GM12873 (cell line): ENCODE measurements around the gene PDK3.

Source experiments
- TF ChIP-seq, protein P1 (sequence below): IDR thresholded peaks from 2 replicates; pipeline ENCODE4 v1.5.1; 2012; ENCODE audit warnings: low read depth, mild to moderate bottlenecking, moderate library complexity, low read length, control low read depth; ENCODE audit not compliant: insufficient read depth; ENCODE audit errors: missing control alignments

PDK3 gene

DNA sequence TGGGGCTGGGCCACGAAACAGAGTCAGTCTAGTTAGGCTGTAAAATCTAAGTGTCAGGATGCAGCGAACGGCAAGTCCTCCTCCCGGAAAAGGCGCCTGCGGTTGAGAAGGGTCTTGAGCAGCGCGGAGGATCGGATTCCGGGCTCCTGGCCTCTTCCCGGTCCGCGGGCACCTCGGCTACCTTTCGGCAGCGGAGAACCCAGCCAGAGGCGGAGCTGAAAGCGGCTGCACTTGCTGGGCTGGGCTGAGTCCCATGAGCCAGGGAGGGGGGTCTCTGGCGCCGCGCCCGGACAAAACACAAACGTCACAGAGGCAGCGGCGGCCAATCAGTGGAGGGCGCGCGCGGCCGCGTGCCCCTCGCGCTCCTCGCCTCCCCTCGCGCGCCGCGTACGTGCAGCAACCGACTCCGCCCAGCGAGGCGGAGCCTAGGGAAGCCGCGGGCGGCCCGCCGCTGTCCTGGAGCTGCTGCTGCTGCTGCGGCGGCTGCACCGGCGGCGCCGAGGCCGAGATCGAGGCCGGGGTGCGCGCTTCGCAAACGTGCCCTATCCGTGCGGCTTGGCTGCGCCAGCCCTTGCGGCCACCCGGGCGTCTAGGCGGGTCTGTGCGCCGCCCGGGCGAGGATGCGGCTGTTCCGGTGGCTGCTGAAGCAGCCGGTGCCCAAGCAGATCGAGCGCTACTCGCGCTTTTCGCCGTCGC lies at the start of gene PDK3:
Gene PDK3 (plus strand): TSS at position 451 of the 696 bp plus-strand sequence. CDS start 170 bp downstream, at position 621.
- TF ChIP-seq, protein P1, sequence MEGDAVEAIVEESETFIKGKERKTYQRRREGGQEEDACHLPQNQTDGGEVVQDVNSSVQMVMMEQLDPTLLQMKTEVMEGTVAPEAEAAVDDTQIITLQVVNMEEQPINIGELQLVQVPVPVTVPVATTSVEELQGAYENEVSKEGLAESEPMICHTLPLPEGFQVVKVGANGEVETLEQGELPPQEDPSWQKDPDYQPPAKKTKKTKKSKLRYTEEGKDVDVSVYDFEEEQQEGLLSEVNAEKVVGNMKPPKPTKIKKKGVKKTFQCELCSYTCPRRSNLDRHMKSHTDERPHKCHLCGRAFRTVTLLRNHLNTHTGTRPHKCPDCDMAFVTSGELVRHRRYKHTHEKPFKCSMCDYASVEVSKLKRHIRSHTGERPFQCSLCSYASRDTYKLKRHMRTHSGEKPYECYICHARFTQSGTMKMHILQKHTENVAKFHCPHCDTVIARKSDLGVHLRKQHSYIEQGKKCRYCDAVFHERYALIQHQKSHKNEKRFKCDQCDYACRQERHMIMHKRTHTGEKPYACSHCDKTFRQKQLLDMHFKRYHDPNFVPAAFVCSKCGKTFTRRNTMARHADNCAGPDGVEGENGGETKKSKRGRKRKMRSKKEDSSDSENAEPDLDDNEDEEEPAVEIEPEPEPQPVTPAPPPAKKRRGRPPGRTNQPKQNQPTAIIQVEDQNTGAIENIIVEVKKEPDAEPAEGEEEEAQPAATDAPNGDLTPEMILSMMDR, result no peak

DNA sequence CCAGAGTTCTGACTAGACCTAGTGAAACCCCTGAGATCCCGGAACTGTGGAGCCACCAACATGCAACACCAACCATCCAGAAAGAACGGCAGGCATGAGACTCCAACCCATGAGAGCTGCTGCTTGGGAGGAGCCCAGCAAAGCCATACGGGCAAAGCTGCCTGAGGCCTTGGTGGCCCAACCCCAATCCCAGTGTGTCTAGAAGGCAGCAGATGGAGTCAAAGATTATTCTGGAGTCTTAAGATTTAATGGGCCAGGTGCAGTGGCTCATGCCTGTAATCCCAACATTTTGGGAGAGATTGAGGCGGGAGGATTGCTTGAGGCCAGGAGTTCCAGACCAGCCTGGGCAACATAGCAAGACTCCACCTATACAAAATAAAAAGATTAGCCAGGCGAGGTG lies 49.2 kb upstream of the PDK3 start:
- TF ChIP-seq, protein P1, result no peak

- TF ChIP-seq, protein P1, result no peak
Measured at GRCh38 chrX:24423960-24424359, 41.1 kb upstream of the PDK3 start.

DNA sequence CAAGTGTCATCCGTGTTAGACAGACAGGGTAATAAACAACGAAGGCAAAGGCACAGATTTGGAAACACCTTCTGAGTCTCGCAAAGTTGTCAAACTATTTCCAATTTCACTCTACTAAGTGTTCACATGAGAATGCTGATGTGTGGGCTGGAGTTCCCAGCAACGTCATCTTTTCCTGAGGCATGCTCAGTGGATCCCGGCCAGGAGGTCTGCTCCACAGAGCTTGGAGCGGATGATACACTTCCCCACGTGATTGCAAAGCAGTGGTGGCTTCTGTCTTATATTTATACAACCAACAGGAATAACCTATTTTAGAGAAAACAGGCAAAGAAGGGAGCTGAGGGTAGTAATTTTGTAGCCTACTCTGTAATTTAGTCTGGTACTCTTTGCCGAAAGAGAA lies 40.1 kb upstream of the PDK3 start:
- TF ChIP-seq, protein P1, result no peak

GRCh38 chrX:24425806-24426205 lies 39.3 kb upstream of the PDK3 start:
- TF ChIP-seq, protein P1, result no peak

DNA sequence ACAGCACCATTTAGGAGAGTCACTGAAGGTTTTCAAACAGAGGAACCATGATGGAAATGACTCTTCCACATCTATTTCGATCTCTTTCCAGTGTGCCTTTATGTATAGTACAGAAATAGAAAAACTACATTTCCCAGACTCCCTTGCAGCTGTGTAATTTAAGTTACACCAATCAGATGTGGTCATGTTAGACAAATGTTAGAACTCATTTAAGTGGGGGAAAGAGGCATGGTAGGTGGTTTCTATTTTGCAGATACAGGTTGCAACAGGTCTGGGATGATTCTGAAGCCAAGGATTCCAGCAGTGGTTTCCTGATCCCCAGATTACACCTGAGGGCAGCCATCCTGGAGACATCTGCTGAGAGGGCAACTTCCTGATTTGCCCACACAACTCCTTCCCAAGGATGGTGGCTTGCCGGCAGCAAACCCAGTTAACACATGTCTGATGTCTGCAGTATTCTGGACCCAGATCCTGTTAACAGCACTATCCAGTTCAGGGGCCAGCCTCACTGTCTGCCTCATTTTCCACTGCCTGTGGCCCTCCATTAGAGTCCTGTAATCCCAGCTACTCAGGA lies 38.7 kb upstream of the PDK3 start:
- TF ChIP-seq, protein P1, result no peak

- TF ChIP-seq, protein P1, result no peak
Measured at GRCh38 chrX:24426921-24427746, 38.0 kb upstream of the PDK3 start.
